Measurements from ENCODE around the gene MEF2B.

Gene MEF2B

GRCh38 chr19:19098084-19098702 is 71.9 kb downstream of the MEF2B start:
- DNase-seq (ENCODE audit: low read depth): no peak

GRCh38 chr19:19096641-19097627 is 73.1 kb downstream of the MEF2B start:
- DNase-seq (ENCODE audit: low read depth): no peak

- DNase-seq (ENCODE audit: low read depth): no peak
Observed at GRCh38 chr19:19095691-19096090, 74.4 kb downstream of the MEF2B start.
